Ascending aorta (tissue), 2 donors: ENCODE measurements around the gene VSTM4. TPM values are rescaled to one million over a fixed set of nuclear protein-coding genes. Genes with fewer than 3 reads are reported as not detected.
A peak's percentile ranks its signal among the peaks of the same experiment; 100 is the strongest.

ENCODE experiments used
- DNase-seq, 2 donors: peaks; one replicate each; pipeline ENCODE4 v3.0.0-alpha.2; 2019; ENCODE audit warnings: low spot score in 2 of 2
- H3K27ac ChIP-seq, 2 donors: fragments of 200-600 bp; sonication (generic); one replicate each; pipeline ENCODE4 v1.5.1; 2016 to 2017; ENCODE audit warnings: mild to moderate bottlenecking in 1 of 2
- H3K27me3 ChIP-seq: fragments of 200-600 bp; sonication (generic); one replicate; pipeline ENCODE4 v1.5.1; 2017
- H3K36me3 ChIP-seq, 2 donors: fragments of 200-600 bp; sonication (generic); one replicate each; pipeline ENCODE4 v1.5.1; 2016
- H3K4me1 ChIP-seq, 2 donors: fragments of 200-600 bp; sonication (generic); one replicate each; pipeline ENCODE4 v1.5.1; 2016 to 2017; ENCODE audit warnings: mild to moderate bottlenecking in 1 of 2
- H3K4me3 ChIP-seq, 2 donors: fragments of 200-600 bp; sonication (generic); one replicate each; pipeline ENCODE4 v1.5.1; 2016 to 2017; ENCODE audit warnings: mild to moderate bottlenecking in 1 of 2
- H3K9me3 ChIP-seq, 2 donors: fragments of 200-600 bp; sonication (generic); one replicate each; pipeline ENCODE4 v1.5.1; 2016
- intact Hi-C: fragments of 100-400 bp; cut with DNase I; formaldehyde crosslinking; loops from one replicate; pipeline ENCODE4 v1.15.1; 2023
- total RNA-seq: library from RNA; depleted of rRNA; stranded (reverse); fragments of >200 nt; gene quantifications from one replicate; pipeline ENCODE4 v1.1.0, GENCODE V29; 2016
- TF ChIP-seq, protein P1 (sequence below), 3 experiments: fragments of 200-600 bp in 2 of 3; fragments of 450-650 bp in 1 of 3; sonication (generic) in 2 of 3; IDR thresholded peaks; one replicate each; pipeline ENCODE4 v1.5.1; 2016 to 2019; ENCODE audit warnings: antibody characterized with exemption in 3 of 3, mild to moderate bottlenecking in 1 of 3, moderate library complexity in 1 of 3

The VSTM4 gene
- total RNA-seq, 1 donor from 2014 or later, result 17.7 TPM

DNA sequence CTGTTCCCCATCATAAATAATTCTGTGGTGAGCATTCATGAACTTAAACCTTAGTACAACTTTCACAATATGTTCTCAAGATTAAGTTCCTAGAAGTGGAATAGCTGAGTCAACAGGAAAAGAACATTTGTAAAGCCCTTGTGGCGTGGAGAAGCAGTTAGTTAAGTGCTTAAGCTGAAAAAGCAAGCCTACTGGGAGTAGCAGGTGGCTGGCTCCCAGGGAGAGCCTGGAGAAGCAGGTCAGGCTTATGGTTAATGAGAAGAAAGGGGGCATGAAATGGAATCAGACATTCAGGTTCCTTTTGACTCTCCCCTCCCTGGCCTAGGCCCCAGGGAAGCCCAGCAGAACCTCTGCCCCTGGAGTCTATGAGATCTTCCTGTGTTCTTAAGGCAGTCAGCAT, 35.3 kb downstream of the VSTM4 start:
- TF ChIP-seq, protein P1, sequence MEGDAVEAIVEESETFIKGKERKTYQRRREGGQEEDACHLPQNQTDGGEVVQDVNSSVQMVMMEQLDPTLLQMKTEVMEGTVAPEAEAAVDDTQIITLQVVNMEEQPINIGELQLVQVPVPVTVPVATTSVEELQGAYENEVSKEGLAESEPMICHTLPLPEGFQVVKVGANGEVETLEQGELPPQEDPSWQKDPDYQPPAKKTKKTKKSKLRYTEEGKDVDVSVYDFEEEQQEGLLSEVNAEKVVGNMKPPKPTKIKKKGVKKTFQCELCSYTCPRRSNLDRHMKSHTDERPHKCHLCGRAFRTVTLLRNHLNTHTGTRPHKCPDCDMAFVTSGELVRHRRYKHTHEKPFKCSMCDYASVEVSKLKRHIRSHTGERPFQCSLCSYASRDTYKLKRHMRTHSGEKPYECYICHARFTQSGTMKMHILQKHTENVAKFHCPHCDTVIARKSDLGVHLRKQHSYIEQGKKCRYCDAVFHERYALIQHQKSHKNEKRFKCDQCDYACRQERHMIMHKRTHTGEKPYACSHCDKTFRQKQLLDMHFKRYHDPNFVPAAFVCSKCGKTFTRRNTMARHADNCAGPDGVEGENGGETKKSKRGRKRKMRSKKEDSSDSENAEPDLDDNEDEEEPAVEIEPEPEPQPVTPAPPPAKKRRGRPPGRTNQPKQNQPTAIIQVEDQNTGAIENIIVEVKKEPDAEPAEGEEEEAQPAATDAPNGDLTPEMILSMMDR (IDR thresholded peaks at IDR 0.05), result no peak
- peaks cover 15 to 20% of the 10 kb centered on the region in 2 donors for H3K36me3 ChIP-seq
- no peaks in the 10 kb centered on the region for H3K27me3 ChIP-seq
- H3K27ac ChIP-seq, result peak overlapping the region; percentile 72 to 75
- intact Hi-C loops, result loop anchor here (2.0 kb wide), 2 partner anchors 25 to 35 kb away; partner anchors contain the start of gene VSTM4
- DNase-seq, result peak in 1 of 2 donors; percentile 73
- H3K4me3 ChIP-seq, result no peak overlapping the region
- peaks cover 10 to 49% of the 10 kb centered on the region in 2 donors for H3K4me1 ChIP-seq
- H3K9me3 ChIP-seq, result no peaks in the 10 kb centered on the region

DNA sequence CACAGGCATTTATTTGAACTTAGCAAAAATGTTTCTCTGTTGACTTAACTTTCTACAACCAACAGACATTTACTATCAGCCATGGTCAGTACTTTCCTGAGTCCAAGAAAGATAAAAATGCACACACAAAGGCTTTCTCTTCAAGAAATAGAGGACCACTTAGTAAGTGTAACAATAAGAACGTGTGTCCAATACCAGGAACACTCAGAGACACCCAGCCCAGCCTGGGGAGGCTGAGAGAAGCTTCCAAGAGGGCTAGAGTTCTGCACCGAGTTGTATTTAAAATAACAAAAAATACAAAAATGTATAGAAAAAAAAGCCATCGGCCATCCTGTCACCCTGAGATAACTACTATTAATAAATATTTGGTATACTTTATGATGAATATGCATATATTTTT, 35.8 kb downstream of the VSTM4 start:
- intact Hi-C loops, result loop anchor here (10.0 kb wide), 1 partner anchor 85 kb away; no protein-coding TSS in a partner anchor
- no peak for DNase-seq

DNA sequence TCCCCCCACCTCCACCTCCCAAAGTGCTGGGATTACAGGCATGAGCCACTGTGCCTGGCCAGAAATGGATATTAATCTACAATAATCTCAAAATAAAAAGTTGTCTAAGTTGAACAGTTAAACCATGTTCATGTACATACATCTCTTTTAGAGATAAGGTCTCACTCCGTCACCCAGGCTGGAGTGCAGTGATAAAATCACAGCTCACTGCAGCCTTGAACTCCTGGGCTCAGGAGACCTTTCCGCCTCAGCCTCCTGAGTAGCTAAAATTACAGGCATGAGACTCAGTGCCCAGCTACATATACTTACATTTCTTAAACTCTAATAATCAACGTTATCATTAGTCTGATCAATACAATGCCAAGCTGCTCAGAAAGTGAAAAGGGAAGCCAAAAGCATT, 36.2 kb downstream of the VSTM4 start:
- intact Hi-C loops, result loop anchor here (10.0 kb wide), 1 partner anchor 86 kb away; no protein-coding TSS in a partner anchor
- Histone ChIP-seq H3K36me3 (peaks cover 17 to 25% of the 10 kb centered on the region in 2 donors), H3K27me3 (no peaks in the 10 kb centered on the region), H3K9me3 (no peaks in the 10 kb centered on the region), H3K27ac (peak overlapping the region; percentile 44 to 75), H3K4me3 (no peak overlapping the region), H3K4me1 (peaks cover 10 to 49% of the 10 kb centered on the region in 2 donors)
- DNase-seq, result no peak
- TF ChIP-seq, protein P1 (IDR thresholded peaks at IDR 0.05), result no peak

More for the DNA sequence above, 35.8 kb downstream of the VSTM4 start:
- Histone ChIP-seq H3K9me3 (no peaks in the 10 kb centered on the region), H3K27ac (peak overlapping the region; percentile 44 to 75), H3K27me3 (no peaks in the 10 kb centered on the region), H3K4me1 (peaks cover 10 to 49% of the 10 kb centered on the region in 2 donors), H3K4me3 (no peak overlapping the region), H3K36me3 (peaks cover 17 to 25% of the 10 kb centered on the region in 2 donors)
- TF ChIP-seq, protein P1 (IDR thresholded peaks at IDR 0.05), result no peak

DNA sequence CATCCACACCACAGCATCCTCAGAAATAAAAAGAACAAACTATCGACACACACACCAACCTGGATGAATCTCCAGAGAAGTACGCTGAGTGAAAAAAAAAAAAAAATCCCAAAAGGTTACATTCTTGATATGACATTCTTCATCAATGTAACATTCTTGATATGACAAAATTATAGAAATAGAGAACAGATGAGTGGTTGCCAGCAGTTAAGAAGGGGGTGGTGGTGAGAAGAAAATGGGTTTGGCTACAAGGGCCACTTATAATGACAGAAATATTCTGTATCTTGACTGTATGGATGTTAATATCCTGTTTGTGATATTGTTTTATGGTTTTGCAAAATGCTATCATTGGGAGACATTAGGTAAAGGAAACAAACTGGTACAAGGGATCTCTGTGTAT, 36.9 kb downstream of the VSTM4 start:
- DNase-seq, result no peak
- intact Hi-C loops, result loop anchor here (10.0 kb wide), 1 partner anchor 86 kb away; no protein-coding TSS in a partner anchor

DNA sequence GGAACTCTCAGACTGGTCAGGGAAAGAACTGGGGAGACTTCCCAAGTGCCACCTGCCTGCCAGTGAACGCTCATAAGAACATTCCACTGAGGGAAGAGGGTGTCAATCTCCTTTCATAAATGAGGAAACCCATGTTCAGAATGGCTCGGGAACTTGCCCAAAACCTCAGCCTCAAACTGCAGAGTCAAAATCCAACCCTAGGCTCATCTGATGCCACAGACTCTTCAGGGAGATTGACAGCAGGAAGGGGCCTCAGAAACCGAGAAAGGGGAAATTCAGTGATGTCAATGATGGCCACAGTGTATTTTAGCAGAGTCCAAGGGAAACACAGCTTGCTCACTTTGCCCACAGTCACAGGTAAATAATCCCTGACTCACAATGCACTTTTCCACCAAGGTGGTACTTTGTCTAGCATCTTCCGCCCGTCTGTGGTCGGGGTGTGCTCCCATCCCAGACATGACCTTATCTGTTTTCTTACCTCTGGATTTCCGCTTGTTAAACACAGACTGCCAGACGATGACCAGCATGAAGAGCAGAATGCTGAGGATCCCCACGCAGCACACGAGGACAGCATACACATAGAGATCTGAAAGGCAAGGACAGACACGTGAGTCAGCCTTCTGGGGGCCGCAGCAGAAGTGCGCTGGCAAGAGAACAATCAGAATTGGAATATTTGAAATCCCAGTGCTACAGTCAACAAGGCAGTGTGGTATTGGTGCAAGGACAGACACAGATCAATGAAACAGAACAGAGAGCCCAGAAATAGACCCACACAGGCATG, 38.4 kb downstream of the VSTM4 start:
- no peak overlapping the region for H3K4me3 ChIP-seq
- peaks cover 5 to 31% of the 10 kb centered on the region in 2 donors for H3K4me1 ChIP-seq
- peaks cover 22 to 32% of the 10 kb centered on the region in 2 donors for H3K36me3 ChIP-seq
- DNase-seq, result no peak
- TF ChIP-seq, protein P1 (IDR thresholded peaks at IDR 0.05), result no peak
- intact Hi-C loops, result loop anchor here (10.0 kb wide), 1 partner anchor 88 kb away; no protein-coding TSS in a partner anchor
- no peaks in the 10 kb centered on the region for H3K27me3 ChIP-seq
- H3K27ac ChIP-seq, result no peak overlapping the region
- H3K9me3 ChIP-seq, result no peaks in the 10 kb centered on the region

More for the DNA sequence above, 36.9 kb downstream of the VSTM4 start:
- Histone ChIP-seq H3K36me3 (peaks cover 17 to 25% of the 10 kb centered on the region in 2 donors), H3K9me3 (no peaks in the 10 kb centered on the region), H3K27me3 (no peaks in the 10 kb centered on the region), H3K4me1 (peaks cover 5 to 43% of the 10 kb centered on the region in 2 donors), H3K27ac (peak overlapping the region; percentile 44 to 75), H3K4me3 (no peak overlapping the region)
- TF ChIP-seq, protein P1 (IDR thresholded peaks at IDR 0.05), result no peak
